A549 (cell line): ENCODE data around the gene ST8SIA2. TPM values are rescaled to one million over a fixed set of nuclear protein-coding genes. Genes with fewer than 3 reads are reported as not detected.

Source experiments
- ATAC-seq, 2 experiments: fragments of 200-7000 bp in 1 of 2; fragments of >200 bp in 1 of 2; cut with Nextera tagmentation in 1 of 2; cut with Tn5 transposase in 1 of 2; 3 replicates each; pipeline versions ENCODE4 v1.8.0 to v1.9.1; 2018 to 2020; ENCODE audit warnings: mild to moderate bottlenecking in 1 of 2, moderate library complexity in 1 of 2
- CTCF ChIA-PET: fragments of 300-600 bp; sonication (Branson Sonifier 250); formaldehyde crosslinking; extraction: SDS; loops from one replicate; lab custom pipeline; 2021; ENCODE audit warnings: antibody characterized with exemption, inconsistent platforms; lab: Yijun Ruan, JAX
- POLR2A ChIA-PET: fragments of 350-600 bp; formaldehyde crosslinking; extraction: SDS; loops from one replicate; lab custom pipeline; 2021; ENCODE audit warnings: antibody characterized with exemption, inconsistent platforms; lab: Yijun Ruan, JAX
- DNase-seq, 2 experiments: peaks; one replicate each; pipeline versions ENCODE4 v3.0.0 to v3.0.0-alpha.2; 2011 to 2016; ENCODE audit warnings: low read depth in 1 of 2, low spot score in 1 of 2
- FAIRE-seq: peaks from 2 replicates; lab custom pipeline; 2011; peaks lifted over from hg19 to GRCh38; lab: Jason Lieb, UNC
- H3K27ac ChIP-seq, 2 experiments: fragments of >200 bp; sonication (Bioruptor Twin); formaldehyde crosslinking; 3 replicates each; pipeline ENCODE4 v1.5.1; 2016 to 2017
- H3K4me1 ChIP-seq: fragments of >200 bp; sonication (Bioruptor Twin); formaldehyde crosslinking; 3 replicates; pipeline ENCODE4 v1.6.1; 2016
- H3K4me2 ChIP-seq: fragments of >200 bp; sonication (Bioruptor Twin); formaldehyde crosslinking; 3 replicates; pipeline ENCODE4 v1.6.1; 2016
- H3K4me3 ChIP-seq: fragments of >200 bp; sonication (Bioruptor Twin); formaldehyde crosslinking; 3 replicates; pipeline ENCODE4 v1.5.1; 2016
- H3K9me3 ChIP-seq: fragments of >200 bp; sonication (Bioruptor Twin); formaldehyde crosslinking; 3 replicates; pipeline ENCODE4 v1.6.1; 2016
- BHLHE40 ChIP-seq: IDR thresholded peaks from 2 replicates; pipeline ENCODE4 v1.6.1; 2012; ENCODE audit warnings: low read depth, low read length, inconsistent platforms
- CTCF ChIP-seq: fragments of >200 bp; sonication (Bioruptor Twin); formaldehyde crosslinking; IDR thresholded peaks from 3 replicates; pipeline ENCODE4 v1.5.1; 2016
- MYC ChIP-seq: IDR thresholded peaks from 2 replicates; pipeline ENCODE4 v1.6.1; 2012; ENCODE audit warnings: mild to moderate bottlenecking, inconsistent platforms, low read length, improper control_type of control experiment, borderline replicate concordance
- NPAS2 ChIP-seq: fragments of 250-450 bp; sonication (Bioruptor Pico); IDR thresholded peaks from 2 replicates; pipeline ENCODE4 v1.8.0; 2022; ENCODE audit warnings: mild to moderate bottlenecking, moderate library complexity, borderline replicate concordance
- RCOR1 ChIP-seq: fragments of 150-350 bp; IDR thresholded peaks from 2 replicates; pipeline ENCODE4 v1.6.1; 2014; ENCODE audit warnings: antibody characterized with exemption, low read length, low read depth
- SMC3 ChIP-seq: fragments of >200 bp; sonication (Bioruptor Twin); formaldehyde crosslinking; IDR thresholded peaks from 3 replicates; pipeline ENCODE4 v1.6.1; 2018; ENCODE audit warnings: inconsistent platforms
- WGBS: methylation state at CpG from one replicate; pipeline ENCODE4 v1.1.6; 2017; ENCODE audit errors: missing lambda C conversion rate; 5-methylcytosine and 5-hydroxymethylcytosine counted together
- polyA plus RNA-seq, 4 experiments: library from polyadenylated mRNA; depleted of rRNA in 3 of 4; stranded (reverse); fragments of >200 nt; fragmentation: RNase III in 1 of 4; extraction: RNeasy Plus Mini Kit Qiagen cat#74134 plus additional on column Dnase treatment in 1 of 4; gene quantifications; 2 replicates in 3 of 4; 3 replicates in 1 of 4; pipeline ENCODE4 v1.2.3, GENCODE V29; 2011 to 2017
- small RNA-seq, 6 experiments: library from RNA; depleted of rRNA; stranded (forward); fragments of <200 nt; gene quantifications; one replicate each; pipeline ENCODE3, GENCODE V24; 2012

ST8SIA2 gene
- polyA plus RNA-seq, 2 of the 4 experiments (the other 2 are of a cell fraction) = 0.22 to 0.41 TPM

- ChIA-PET POLR2A (no interaction called here), CTCF (interaction anchor here (0.6 to 1.7 kb wide), 4 partner anchors 10 to 232 kb away, joined by 3 to 6 read pairs (median 4); no protein-coding TSS in a partner anchor)
- ATAC-seq = peak; percentile 73 to 77
- WGBS = 35% methylated on average over 4 of the region's 4 CpGs
- TF ChIP-seq BHLHE40 (no peak), MYC (no peak), SMC3 (no peak), CTCF (no peak), RCOR1 (no peak), NPAS2 (CRISPR knock-in tag) (no peak)
- Histone ChIP-seq H3K9me3 (peaks cover 14% of the 10 kb centered on the region; the same call in 2 of the 3 replicates), H3K27ac (no peak overlapping the region), H3K4me1 (no peaks in the 10 kb centered on the region), H3K4me3 (no peak overlapping the region), H3K4me2 (no peak overlapping the region)
- peak in 1 of 2 experiments; percentile 15 for DNase-seq
- FAIRE-seq = no peak
These were observed 116.6 kb downstream of the ST8SIA2 start for GRCh38 chr15:92510163-92510882.

Small RNAs within 50 kb of the gene (small RNA-seq; reads per million reads assigned to genes)
- 0 reads per million in 6 experiments for gene RF01233
